ENCODE data around the gene WAC. TPM values are rescaled to one million over a fixed set of nuclear protein-coding genes. Genes with fewer than 3 reads are reported as not detected.
A peak's percentile ranks its signal among the peaks of the same experiment; 100 is the strongest.
"Not testable (repeated sequence)": the region's sequence is repeated elsewhere in the genome, so short reads cannot be mapped to it uniquely, and the experiment has no call there.

The WAC gene
- total and polyA plus RNA-seq, 8 donors: 22.8 to 182 (median 92.5) TPM

GRCh38 chr10:28604567-28605536 lies 71.9 kb downstream of the WAC start:
- no peak for TF ChIP-seq CTCF (IDR thresholded peaks at IDR 0.05)
- Histone ChIP-seq H3K4me3 (no peak overlapping the region), H3K27me3 (no peaks in the 10 kb centered on the region), H3K4me1 (peaks cover 3 to 59% (median 33%) of the 10 kb centered on the region in 4 donors), H3K27ac (no peak overlapping the region), H3K36me3 (peaks cover 5 to 43% (median 30%) of the 10 kb centered on the region in 4 donors), H3K9me3 (no peaks in the 10 kb centered on the region)
- WGBS, 5 donors: 65 to 72% (median 68%) methylated on average over 12 of the region's 12 CpGs
- intact Hi-C loops (cut with DNase I; ENCODE audit: low total_unique reads): no loop called here
- DNase-seq: no peak

GRCh38 chr10:28606568-28606967 lies 73.7 kb downstream of the WAC start:
- Histone ChIP-seq H3K4me3 (no peak overlapping the region), H3K27ac (no peak overlapping the region), H3K27me3 (no peaks in the 10 kb centered on the region), H3K36me3 (peaks cover 18 to 52% (median 47%) of the 10 kb centered on the region in 4 donors), H3K9me3 (no peaks in the 10 kb centered on the region), H3K4me1 (peaks cover 3 to 50% (median 29%) of the 10 kb centered on the region in 4 donors)
- 69 to 85% (median 79%) methylated on average over 2 of the region's 2 CpGs for WGBS, 5 donors
- intact Hi-C loops (cut with DNase I; ENCODE audit: low total_unique reads): no loop called here
- TF ChIP-seq EP300 (IDR thresholded peaks at IDR 0.05) (no peak), POLR2AphosphoS5 (IDR thresholded peaks at IDR 0.05) (no peak), CTCF (IDR thresholded peaks at IDR 0.05) (no peak), POLR2A (IDR thresholded peaks at IDR 0.05) (no peak)
- no peak for DNase-seq

- H3K27me3 ChIP-seq; H3K4me3 ChIP-seq; DNase-seq; H3K27ac ChIP-seq; intact Hi-C loops (cut with DNase I; ENCODE audit: low total_unique reads); H3K9me3 ChIP-seq: not testable (repeated sequence)
- Histone ChIP-seq H3K36me3 (peaks cover 38 to 67% (median 67%) of the 10 kb centered on the region in 4 donors), H3K4me1 (peaks cover 3 to 41% (median 21%) of the 10 kb centered on the region in 4 donors)
- WGBS, 5 donors: 60 to 83% (median 77%) methylated on average over 3 of the region's 3 CpGs
Observed at GRCh38 chr10:28609636-28610035, 76.7 kb downstream of the WAC start.

- peaks cover 0 to 17% (median 1%) of the 10 kb centered on the region in 4 donors for H3K4me1 ChIP-seq
- TF ChIP-seq EP300 (IDR thresholded peaks at IDR 0.05): no peak
- H3K27ac ChIP-seq: no peak overlapping the region
- no peaks in the 10 kb centered on the region for H3K27me3 ChIP-seq
- 97 to 100% (median 99%) methylated on average over 6 of the region's 6 CpGs for WGBS, 5 donors
- intact Hi-C loops (cut with DNase I; ENCODE audit: low total_unique reads): no loop called here
- peaks cover 44 to 99% (median 98%) of the 10 kb centered on the region in 4 donors for H3K36me3 ChIP-seq
- no peak for DNase-seq
- H3K9me3 ChIP-seq: no peaks in the 10 kb centered on the region
- H3K4me3 ChIP-seq: no peak overlapping the region
Observed at GRCh38 chr10:28612877-28613276, 80.0 kb downstream of the WAC start.

GRCh38 chr10:28616514-28616913 lies 83.6 kb downstream of the WAC start:
- H3K27ac ChIP-seq: peak overlapping the region in 1 of 5 donors; percentile 6
- TF ChIP-seq POLR2AphosphoS5 (IDR thresholded peaks at IDR 0.05): no peak
- H3K36me3 ChIP-seq: peaks cover 32 to 94% (median 91%) of the 10 kb centered on the region in 4 donors
- intact Hi-C loops (cut with DNase I; ENCODE audit: low total_unique reads): no loop called here
- H3K4me1 ChIP-seq: peaks cover 0 to 10% (median 2%) of the 10 kb centered on the region in 4 donors
- no peaks in the 10 kb centered on the region for H3K27me3 ChIP-seq
- no peaks in the 10 kb centered on the region for H3K9me3 ChIP-seq
- H3K4me3 ChIP-seq: no peak overlapping the region
- no peak for DNase-seq
- 40 to 84% (median 69%) methylated on average over 2 of the region's 2 CpGs for WGBS, 5 donors

- 78 to 97% (median 93%) methylated on average over 4 of the region's 4 CpGs for WGBS, 5 donors
- Histone ChIP-seq H3K4me3 (no peak overlapping the region), H3K27ac (no peak overlapping the region), H3K4me1 (peaks cover 0 to 9% (median 2%) of the 10 kb centered on the region in 4 donors), H3K9me3 (no peaks in the 10 kb centered on the region), H3K36me3 (peaks cover 11 to 80% (median 67%) of the 10 kb centered on the region in 4 donors), H3K27me3 (no peaks in the 10 kb centered on the region)
- TF ChIP-seq POLR2AphosphoS5 (IDR thresholded peaks at IDR 0.05): no peak
- no peak for TF ChIP-seq EP300 (IDR thresholded peaks at IDR 0.05)
- no peak for TF ChIP-seq POLR2A (IDR thresholded peaks at IDR 0.05)
- no peak for TF ChIP-seq CTCF (IDR thresholded peaks at IDR 0.05)
- DNase-seq: no peak
- intact Hi-C loops (cut with DNase I; ENCODE audit: low total_unique reads): no loop called here
Observed at GRCh38 chr10:28619455-28619854, 86.5 kb downstream of the WAC start.

Data from stomach (tissue), 9 donors.